Liver (tissue), 9 donors: Measurements from ENCODE around the gene SRP14. TPM values are rescaled to one million over a fixed set of nuclear protein-coding genes. Genes with fewer than 3 reads are reported as not detected.

Experiments used
- DNase-seq: peaks from one replicate; pipeline ENCODE4 v3.0.0-alpha.2; 2017; ENCODE audit warnings: low spot score
- H3K27ac ChIP-seq, 2 donors: one replicate each; pipeline ENCODE4 v1.7.0; 2013; ENCODE audit warnings: inconsistent platforms in 2 of 2, low read length in 2 of 2, control low read depth in 1 of 2, low read depth in 1 of 2, mild to moderate bottlenecking in 1 of 2
- H3K27me3 ChIP-seq, 4 donors: one replicate each; pipeline versions ENCODE4 v1.6.1 to v1.7.0; 2013; ENCODE audit warnings: low read length in 3 of 4, inconsistent platforms in 1 of 4, mild to moderate bottlenecking in 1 of 4, moderate library complexity in 1 of 4; ENCODE audit not compliant: control insufficient read depth in 4 of 4, insufficient read depth in 4 of 4
- H3K36me3 ChIP-seq, 4 donors: one replicate each; pipeline versions ENCODE4 v1.6.1 to v1.7.0; 2013; ENCODE audit warnings: low read length in 3 of 4, mild to moderate bottlenecking in 3 of 4, low read depth in 1 of 4, moderate library complexity in 1 of 4; ENCODE audit not compliant: control insufficient read depth in 4 of 4, insufficient read depth in 3 of 4
- H3K4me1 ChIP-seq, 4 donors: one replicate each; pipeline versions ENCODE4 v1.6.1 to v1.7.0; 2013; ENCODE audit warnings: low read length in 3 of 4, mild to moderate bottlenecking in 3 of 4, moderate library complexity in 1 of 4; ENCODE audit not compliant: control insufficient read depth in 4 of 4, insufficient read depth in 4 of 4
- H3K4me3 ChIP-seq, 3 donors: one replicate each; pipeline versions ENCODE4 v1.6.1 to v1.7.0; 2013; ENCODE audit warnings: low read length in 3 of 3, control low read depth in 1 of 3, low read depth in 1 of 3, mild to moderate bottlenecking in 1 of 3
- H3K9ac ChIP-seq, 2 donors: one replicate each; pipeline ENCODE4 v1.7.0; 2013; ENCODE audit warnings: low read length in 2 of 2, mild to moderate bottlenecking in 2 of 2, moderate library complexity in 2 of 2, control low read depth in 1 of 2, low read depth in 1 of 2
- H3K9me3 ChIP-seq, 4 donors: one replicate each; pipeline versions ENCODE4 v1.6.1 to v1.7.0; 2013; ENCODE audit warnings: low read length in 3 of 4; ENCODE audit not compliant: control insufficient read depth in 4 of 4
- EGR1 ChIP-seq, 2 donors: IDR thresholded peaks; 2 replicates each; pipeline ENCODE4 v1.6.1; 2016 to 2018; ENCODE audit warnings: antibody characterized with exemption in 2 of 2, low read depth in 2 of 2
- FOXA1 ChIP-seq: IDR thresholded peaks from 2 replicates; pipeline ENCODE4 v1.6.1; 2016; ENCODE audit warnings: antibody characterized with exemption
- FOXA2 ChIP-seq: IDR thresholded peaks from 2 replicates; pipeline ENCODE4 v1.6.1; 2016; ENCODE audit warnings: antibody characterized with exemption
- HNF4A ChIP-seq, 2 donors: conservative IDR thresholded peaks; 2 replicates each; pipeline ENCODE4 v1.6.1; 2016; ENCODE audit warnings: antibody characterized with exemption in 2 of 2, mild to moderate bottlenecking in 2 of 2
- HNF4G ChIP-seq: IDR thresholded peaks from 2 replicates; pipeline ENCODE4 v1.6.1; 2016; ENCODE audit warnings: antibody characterized with exemption
- JUND ChIP-seq, 2 donors: IDR thresholded peaks; 2 replicates each; pipeline ENCODE4 v1.6.1; 2016; ENCODE audit warnings: antibody characterized with exemption in 2 of 2
- NR2F2 ChIP-seq: IDR thresholded peaks from 2 replicates; pipeline ENCODE4 v1.6.1; 2016; ENCODE audit warnings: antibody characterized with exemption
- RAD21 ChIP-seq, 2 donors: IDR thresholded peaks; 2 replicates each; pipeline ENCODE4 v1.6.1; 2016; ENCODE audit warnings: antibody characterized with exemption in 2 of 2, mild to moderate bottlenecking in 2 of 2
- RXRA ChIP-seq, 2 donors: IDR thresholded peaks; 2 replicates each; pipeline ENCODE4 v1.6.1; 2017 to 2018; ENCODE audit warnings: antibody characterized with exemption in 2 of 2, mild to moderate bottlenecking in 1 of 2
- SP1 ChIP-seq: IDR thresholded peaks from 2 replicates; pipeline ENCODE4 v1.6.1; 2018; ENCODE audit warnings: antibody characterized with exemption, mild to moderate bottlenecking
- TAF1 ChIP-seq: conservative IDR thresholded peaks from 2 replicates; pipeline ENCODE4 v1.6.1; 2016; ENCODE audit warnings: antibody characterized with exemption, mild to moderate bottlenecking
- YY1 ChIP-seq: IDR thresholded peaks from 2 replicates; pipeline ENCODE4 v1.6.1; 2016; ENCODE audit warnings: antibody characterized with exemption, mild to moderate bottlenecking
- WGBS: extraction: QIAGEN DNeasy Blood & Tissue Kit; methylation state at CpG from one replicate; pipeline ENCODE4 v1.1.7; 2013; 5-methylcytosine and 5-hydroxymethylcytosine counted together
- polyA plus RNA-seq, 2 donors: library from polyadenylated mRNA; stranded (reverse) in 1 of 2; unstranded in 1 of 2; fragments of 200-250 nt in 1 of 2; fragments of >200 nt in 1 of 2; fragmentation: Nextera tagmentation in 1 of 2; extraction: Ambion mirVana in 1 of 2; gene quantifications; one replicate each; pipeline versions ENCODE4 v1.2.1 to v1.2.3, GENCODE V29; 2013 to 2015
- total RNA-seq, 2 donors: library from RNA; depleted of rRNA; stranded (reverse); fragments of >200 nt; gene quantifications; one replicate each; pipeline ENCODE4 v1.2.3, GENCODE V29; 2014
- TF ChIP-seq, protein P1 (sequence below): IDR thresholded peaks from 2 replicates; pipeline ENCODE4 v1.6.1; 2016; ENCODE audit warnings: antibody characterized with exemption
- TF ChIP-seq, protein P2 (sequence below): fragments of 150-350 bp; IDR thresholded peaks from 2 replicates; pipeline ENCODE4 v1.5.1; 2017; ENCODE audit warnings: improper control_type of control experiment, low read depth, low read length; ENCODE audit not compliant: missing input control
- TF ChIP-seq, protein P3 (sequence below): IDR thresholded peaks from 2 replicates; pipeline ENCODE4 v1.6.1; 2016; ENCODE audit warnings: antibody characterized with exemption
- donor health status: healthy.
- donor health status: healthy.
- donor health status: healthy.
- donor health status: healthy.
- donor health status: healthy.

The SRP14 gene
- total and polyA plus RNA-seq, 4 donors, result 67.2 to 357 (median 116) TPM

DNA sequence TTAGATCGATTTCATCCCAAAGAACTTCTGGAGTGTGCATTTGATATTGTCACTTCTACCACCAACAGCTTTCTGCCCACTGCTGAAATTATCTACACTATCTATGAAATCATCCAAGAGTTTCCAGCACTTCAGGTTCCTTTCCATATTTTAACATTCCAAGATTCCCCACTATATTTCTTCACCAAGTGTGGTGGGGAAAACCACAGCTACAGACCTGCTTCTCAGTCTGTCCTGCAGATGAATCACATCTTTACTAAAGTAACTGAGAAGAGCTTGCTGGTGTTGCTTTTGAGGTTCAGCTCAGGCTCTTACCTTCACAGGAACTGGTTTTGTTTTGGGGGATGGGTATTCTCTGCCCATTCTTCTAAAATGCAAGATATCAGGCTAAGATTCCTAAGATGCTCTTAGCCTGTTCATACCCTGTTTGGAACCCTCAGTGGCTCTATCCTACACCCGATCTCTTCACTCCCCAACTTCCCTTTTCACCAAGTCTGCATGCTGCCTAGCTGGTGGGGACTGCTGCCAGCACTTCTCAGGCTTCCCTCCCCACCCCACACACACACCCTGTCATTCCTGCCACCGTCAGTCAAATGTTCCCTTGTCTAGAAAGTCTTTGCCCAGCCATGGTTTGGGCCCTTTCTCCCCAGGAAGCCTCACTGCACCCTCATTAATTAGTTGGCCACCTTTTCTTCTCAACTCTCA is 30.8 kb downstream of the SRP14 start:
- WGBS, result 90% methylated on average over 3 of the region's 3 CpGs
- H3K4me1 ChIP-seq, result peaks cover 0 to 9% (median 8%) of the 10 kb centered on the region in 4 donors
- no peaks in the 10 kb centered on the region for H3K9me3 ChIP-seq
- H3K9ac ChIP-seq, result no peak overlapping the region
- no peak overlapping the region for H3K27ac ChIP-seq
- H3K4me3 ChIP-seq, result no peak overlapping the region
- H3K36me3 ChIP-seq, result peaks cover 16 to 46% (median 33%) of the 10 kb centered on the region in 4 donors
- no peaks in the 10 kb centered on the region for H3K27me3 ChIP-seq
- TF ChIP-seq EGR1 (IDR thresholded peaks at IDR 0.05; ENCODE audit: low read depth in 2 of 2), result no peak
- no peak for DNase-seq

DNA sequence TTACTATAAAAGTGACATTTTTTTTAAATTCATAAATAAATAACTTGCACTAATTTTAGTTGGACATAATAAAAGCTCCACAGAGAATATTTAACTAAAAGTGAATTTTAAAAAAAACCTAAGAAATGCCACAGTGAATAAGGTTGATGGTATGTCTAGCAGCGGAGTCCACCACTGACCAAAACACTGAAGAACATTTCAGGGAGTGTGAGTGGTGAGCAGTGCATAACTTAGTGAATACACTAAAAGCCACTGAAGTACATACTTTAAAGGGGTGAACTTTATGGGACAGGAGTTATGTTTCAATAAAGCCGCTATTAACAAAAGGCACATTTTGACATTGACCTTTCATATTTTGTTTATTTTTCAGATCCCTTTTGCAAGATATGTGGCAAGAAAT is 32.3 kb downstream of the SRP14 start:
- H3K27me3 ChIP-seq, result no peaks in the 10 kb centered on the region
- 99% methylated on average over 2 of the region's 2 CpGs for WGBS
- no peak overlapping the region for H3K27ac ChIP-seq
- no peak for DNase-seq
- H3K4me3 ChIP-seq, result no peak overlapping the region
- H3K9ac ChIP-seq, result no peak overlapping the region
- H3K36me3 ChIP-seq, result peaks cover 14 to 36% (median 26%) of the 10 kb centered on the region in 4 donors
- peaks cover 2 to 21% (median 18%) of the 10 kb centered on the region in 4 donors for H3K4me1 ChIP-seq
- no peaks in the 10 kb centered on the region for H3K9me3 ChIP-seq
- TF ChIP-seq, protein P1, sequence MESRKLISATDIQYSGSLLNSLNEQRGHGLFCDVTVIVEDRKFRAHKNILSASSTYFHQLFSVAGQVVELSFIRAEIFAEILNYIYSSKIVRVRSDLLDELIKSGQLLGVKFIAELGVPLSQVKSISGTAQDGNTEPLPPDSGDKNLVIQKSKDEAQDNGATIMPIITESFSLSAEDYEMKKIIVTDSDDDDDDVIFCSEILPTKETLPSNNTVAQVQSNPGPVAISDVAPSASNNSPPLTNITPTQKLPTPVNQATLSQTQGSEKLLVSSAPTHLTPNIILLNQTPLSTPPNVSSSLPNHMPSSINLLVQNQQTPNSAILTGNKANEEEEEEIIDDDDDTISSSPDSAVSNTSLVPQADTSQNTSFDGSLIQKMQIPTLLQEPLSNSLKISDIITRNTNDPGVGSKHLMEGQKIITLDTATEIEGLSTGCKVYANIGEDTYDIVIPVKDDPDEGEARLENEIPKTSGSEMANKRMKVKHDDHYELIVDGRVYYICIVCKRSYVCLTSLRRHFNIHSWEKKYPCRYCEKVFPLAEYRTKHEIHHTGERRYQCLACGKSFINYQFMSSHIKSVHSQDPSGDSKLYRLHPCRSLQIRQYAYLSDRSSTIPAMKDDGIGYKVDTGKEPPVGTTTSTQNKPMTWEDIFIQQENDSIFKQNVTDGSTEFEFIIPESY, result no peak
- TF ChIP-seq FOXA2, result no peak
- no peak for TF ChIP-seq RXRA (IDR thresholded peaks at IDR 0.05)
- TF ChIP-seq RAD21 (IDR thresholded peaks at IDR 0.05), result no peak
- TF ChIP-seq HNF4A (conservative IDR thresholded peaks at IDR 0.05), result no peak
- TF ChIP-seq, protein P2, sequence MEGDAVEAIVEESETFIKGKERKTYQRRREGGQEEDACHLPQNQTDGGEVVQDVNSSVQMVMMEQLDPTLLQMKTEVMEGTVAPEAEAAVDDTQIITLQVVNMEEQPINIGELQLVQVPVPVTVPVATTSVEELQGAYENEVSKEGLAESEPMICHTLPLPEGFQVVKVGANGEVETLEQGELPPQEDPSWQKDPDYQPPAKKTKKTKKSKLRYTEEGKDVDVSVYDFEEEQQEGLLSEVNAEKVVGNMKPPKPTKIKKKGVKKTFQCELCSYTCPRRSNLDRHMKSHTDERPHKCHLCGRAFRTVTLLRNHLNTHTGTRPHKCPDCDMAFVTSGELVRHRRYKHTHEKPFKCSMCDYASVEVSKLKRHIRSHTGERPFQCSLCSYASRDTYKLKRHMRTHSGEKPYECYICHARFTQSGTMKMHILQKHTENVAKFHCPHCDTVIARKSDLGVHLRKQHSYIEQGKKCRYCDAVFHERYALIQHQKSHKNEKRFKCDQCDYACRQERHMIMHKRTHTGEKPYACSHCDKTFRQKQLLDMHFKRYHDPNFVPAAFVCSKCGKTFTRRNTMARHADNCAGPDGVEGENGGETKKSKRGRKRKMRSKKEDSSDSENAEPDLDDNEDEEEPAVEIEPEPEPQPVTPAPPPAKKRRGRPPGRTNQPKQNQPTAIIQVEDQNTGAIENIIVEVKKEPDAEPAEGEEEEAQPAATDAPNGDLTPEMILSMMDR, result no peak
- TF ChIP-seq EGR1 (IDR thresholded peaks at IDR 0.05; ENCODE audit: low read depth in 2 of 2), result no peak
- no peak for TF ChIP-seq FOXA1
- TF ChIP-seq, protein P3, sequence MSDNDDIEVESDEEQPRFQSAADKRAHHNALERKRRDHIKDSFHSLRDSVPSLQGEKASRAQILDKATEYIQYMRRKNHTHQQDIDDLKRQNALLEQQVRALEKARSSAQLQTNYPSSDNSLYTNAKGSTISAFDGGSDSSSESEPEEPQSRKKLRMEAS, result no peak
- TF ChIP-seq HNF4G, result no peak
- TF ChIP-seq TAF1, result no peak
- no peak for TF ChIP-seq YY1
- no peak for TF ChIP-seq SP1

DNA sequence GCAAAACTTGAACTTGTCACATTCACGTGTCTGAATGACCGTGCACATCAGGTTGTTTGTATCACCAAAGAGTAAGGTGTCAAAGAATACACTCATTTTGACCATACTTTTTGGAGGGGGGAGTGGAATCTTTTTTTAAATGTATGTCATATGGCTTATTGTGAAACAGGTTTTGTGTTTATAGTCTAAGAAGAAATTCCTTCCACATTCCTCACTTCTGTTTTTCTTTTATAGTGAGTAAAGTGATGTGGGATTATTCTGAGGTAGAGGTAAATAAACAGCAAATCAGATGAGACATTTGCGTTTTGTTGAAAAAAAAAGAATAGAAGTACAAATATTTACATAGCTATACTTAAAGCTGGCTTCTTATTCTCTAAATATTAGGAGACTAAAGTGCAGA is 33.0 kb downstream of the SRP14 start:
- no peak for TF ChIP-seq NR2F2
- TF ChIP-seq SP1, result no peak
- TF ChIP-seq YY1, result no peak
- TF ChIP-seq JUND (IDR thresholded peaks at IDR 0.05), result no peak
- whole genome bisulfite sequencing, result 89% methylated on average over 3 of the region's 3 CpGs
- Histone ChIP-seq H3K4me3 (no peak overlapping the region), H3K4me1 (peaks cover 2 to 21% (median 19%) of the 10 kb centered on the region in 4 donors), H3K9ac (no peak overlapping the region), H3K36me3 (peaks cover 14 to 32% (median 23%) of the 10 kb centered on the region in 4 donors), H3K27me3 (no peaks in the 10 kb centered on the region), H3K9me3 (no peaks in the 10 kb centered on the region), H3K27ac (no peak overlapping the region)
- DNase-seq, result no peak
